Adrenal gland (tissue), 12 donors: ENCODE data around the gene ETNK2. TPM values are rescaled to one million over a fixed set of nuclear protein-coding genes. Genes with fewer than 3 reads are reported as not detected.

Source experiments
- DNase-seq, 7 donors: peaks; one replicate each; pipeline ENCODE4 v3.0.0-alpha.2; 2019 to 2020
- H3K27ac ChIP-seq, 5 donors: fragments of 200-600 bp; sonication (generic) in 4 of 5; 1 replicate in 3 of 5; 2 replicates in 2 of 5; pipeline versions ENCODE4 v1.5.1 to v1.8.0; 2016 to 2020; ENCODE audit warnings: mild to moderate bottlenecking in 1 of 5
- H3K27me3 ChIP-seq: fragments of 200-600 bp; 2 replicates; pipeline ENCODE4 v1.8.0; 2021
- H3K36me3 ChIP-seq, 2 donors: fragments of 200-600 bp; replicated peaks in 1 of 2; 1 replicate in 1 of 2; 2 replicates in 1 of 2; pipeline versions ENCODE4 v1.5.1 to v1.8.0; 2018 to 2022
- H3K4me1 ChIP-seq, 2 donors: fragments of 200-600 bp; replicated peaks in 1 of 2; 1 replicate in 1 of 2; 2 replicates in 1 of 2; pipeline versions ENCODE4 v1.5.1 to v1.8.0; 2018 to 2021
- H3K4me3 ChIP-seq, 4 donors: fragments of 200-600 bp; sonication (generic) in 3 of 4; one replicate each; pipeline ENCODE4 v1.5.1; 2016 to 2018
- H3K9me3 ChIP-seq, 3 donors: fragments of 200-600 bp; sonication (generic) in 1 of 3; replicated peaks in 1 of 3; 1 replicate in 2 of 3; 2 replicates in 1 of 3; pipeline versions ENCODE4 v1.5.1 to v1.8.0; 2016 to 2021
- CTCF ChIP-seq, 6 experiments: fragments of 450-650 bp in 4 of 6; fragments of 200-600 bp in 2 of 6; sonication (generic) in 1 of 6; IDR thresholded peaks; 1 replicate in 5 of 6; 2 replicates in 1 of 6; pipeline versions ENCODE4 v1.5.1 to v1.8.0; 2016 to 2021; ENCODE audit warnings: antibody characterized with exemption in 6 of 6, mild to moderate bottlenecking in 2 of 6, moderate library complexity in 1 of 6
- POLR2A ChIP-seq, 2 donors: fragments of 450-650 bp; IDR thresholded peaks; one replicate each; pipeline ENCODE4 v1.6.1; 2017; ENCODE audit warnings: antibody characterized with exemption in 2 of 2, mild to moderate bottlenecking in 2 of 2, moderate library complexity in 1 of 2
- WGBS, 4 donors: extraction: QIAGEN DNeasy Blood & Tissue Kit in 2 of 4; methylation state at CpG; one replicate each; pipeline versions ENCODE4 v1.1.5 to v1.1.7; 2013 to 2017; 5-methylcytosine and 5-hydroxymethylcytosine counted together
- intact Hi-C, 2 donors: fragments of 100-400 bp; cut with DNase I; formaldehyde crosslinking; loops; one replicate each; pipeline versions ENCODE4 v1.14.1 to v1.15.0; 2022 to 2023
- polyA plus RNA-seq, 3 donors: library from polyadenylated mRNA; stranded (reverse); fragments of 200-250 nt in 2 of 3; fragments of 350-450 nt in 1 of 3; fragmentation: Illumina TruSeq in 1 of 3; extraction: RNeasy Lipid Tissue Mini Kit (QIAGEN cat#74804) in 1 of 3; gene quantifications; one replicate each; pipeline ENCODE4 v1.2.3, GENCODE V29; 2013 to 2014
- total RNA-seq, 9 donors: library from RNA; depleted of rRNA in 4 of 9; stranded (reverse); fragments of >200 nt in 4 of 9; fragments of 120-200 nt in 1 of 9; fragmentation: NEBNext Ultra II Directional in 1 of 9; extraction: Animal tissue kit (Norgen Biotek cat#: 25700) in 1 of 9; gene quantifications; one replicate each; pipeline versions ENCODE4 v1.1.0 to v1.2.4, GENCODE V29; 2013 to 2023
- donor health status: healthy with polysubstance abuse.
- donor health status: Bipolar disorder and iron deficiency.
- donor health status: DM: yes; HTN: yes; CAD: no.
- donor health status: DM: no; HTN: no; CAD: no.
- donor health status: DM: no; HTN: no; CAD: no.
- donor health status: DM: yes; HTN: yes; CAD: no.

ETNK2 gene
- total and polyA plus RNA-seq, 12 donors = 3.1 to 78.6 (median 9.3) TPM

GRCh38 chr1:204141131-204141530, 10.7 kb downstream of the ETNK2 start:
- Histone ChIP-seq H3K27ac (no peak overlapping the region), H3K4me3 (no peak overlapping the region), H3K27me3 (no peaks in the 10 kb centered on the region), H3K4me1 (peaks cover 3 to 15% of the 10 kb centered on the region in 2 donors), H3K36me3 (peaks cover 0 to 5% of the 10 kb centered on the region in 2 donors), H3K9me3 (no peaks in the 10 kb centered on the region)
- no peak for TF ChIP-seq POLR2A (IDR thresholded peaks at IDR 0.05)
- no peak for TF ChIP-seq CTCF (IDR thresholded peaks at IDR 0.05)
- WGBS, 4 donors = 90 to 97% (median 91%) methylated on average over 3 of the region's 3 CpGs
- intact Hi-C loops = no loop called here
- DNase-seq = no peak

- peaks cover 0 to 5% of the 10 kb centered on the region in 2 donors for H3K36me3 ChIP-seq
- H3K27me3 ChIP-seq = no peaks in the 10 kb centered on the region
- no peak overlapping the region for H3K27ac ChIP-seq
- 95 to 99% (median 97%) methylated on average over 6 of the region's 6 CpGs for WGBS, 4 donors
- H3K4me3 ChIP-seq = no peak overlapping the region
- intact Hi-C loops = no loop called here
- H3K4me1 ChIP-seq = peaks cover 0 to 9% of the 10 kb centered on the region in 2 donors
- H3K9me3 ChIP-seq = no peaks in the 10 kb centered on the region
- TF ChIP-seq POLR2A (IDR thresholded peaks at IDR 0.05) (no peak), CTCF (IDR thresholded peaks at IDR 0.05) (no peak)
- DNase-seq = no peak
These were observed 11.9 kb downstream of the ETNK2 start for GRCh38 chr1:204139952-204140351.

GRCh38 chr1:204139088-204139487, 12.8 kb downstream of the ETNK2 start:
- WGBS, 4 donors = 70 to 85% (median 76%) methylated on average over 2 of the region's 2 CpGs; no CpG with 5 or more reads in 1 of the 4 donors
- DNase-seq = no peak
- H3K27ac ChIP-seq = no peak overlapping the region
- intact Hi-C loops = no loop called here
- peaks cover 0 to 5% of the 10 kb centered on the region in 2 donors for H3K36me3 ChIP-seq
- no peak overlapping the region for H3K4me3 ChIP-seq
- no peaks in the 10 kb centered on the region for H3K27me3 ChIP-seq
- no peaks in the 10 kb centered on the region for H3K9me3 ChIP-seq
- TF ChIP-seq POLR2A (IDR thresholded peaks at IDR 0.05) = no peak
- TF ChIP-seq CTCF (IDR thresholded peaks at IDR 0.05) = no peak
- peaks cover 0 to 9% of the 10 kb centered on the region in 2 donors for H3K4me1 ChIP-seq

- Histone ChIP-seq H3K4me1 (peaks cover 0 to under 1% of the 10 kb centered on the region in 2 donors), H3K27me3 (no peaks in the 10 kb centered on the region), H3K9me3 (no peaks in the 10 kb centered on the region), H3K4me3 (no peak overlapping the region), H3K36me3 (peaks cover 0 to 5% of the 10 kb centered on the region in 2 donors), H3K27ac (no peak overlapping the region)
- 68 to 83% (median 81%) methylated on average over 2 of the region's 2 CpGs for WGBS, 4 donors
- intact Hi-C loops = no loop called here
- TF ChIP-seq POLR2A (IDR thresholded peaks at IDR 0.05) = no peak
- no peak for TF ChIP-seq CTCF (IDR thresholded peaks at IDR 0.05)
- DNase-seq = no peak
These were observed 15.0 kb downstream of the ETNK2 start for GRCh38 chr1:204136814-204137213.
